ENCODE data around the gene FBXL19. TPM values are rescaled to one million over a fixed set of nuclear protein-coding genes. Genes with fewer than 3 reads are reported as not detected.

The FBXL19 gene
- total and polyA plus RNA-seq, 2 of the 13 experiments (the other 11 are each of a cell fraction or from before 2014, with no cell fraction given) = 6.0 to 13.7 TPM

DNA sequence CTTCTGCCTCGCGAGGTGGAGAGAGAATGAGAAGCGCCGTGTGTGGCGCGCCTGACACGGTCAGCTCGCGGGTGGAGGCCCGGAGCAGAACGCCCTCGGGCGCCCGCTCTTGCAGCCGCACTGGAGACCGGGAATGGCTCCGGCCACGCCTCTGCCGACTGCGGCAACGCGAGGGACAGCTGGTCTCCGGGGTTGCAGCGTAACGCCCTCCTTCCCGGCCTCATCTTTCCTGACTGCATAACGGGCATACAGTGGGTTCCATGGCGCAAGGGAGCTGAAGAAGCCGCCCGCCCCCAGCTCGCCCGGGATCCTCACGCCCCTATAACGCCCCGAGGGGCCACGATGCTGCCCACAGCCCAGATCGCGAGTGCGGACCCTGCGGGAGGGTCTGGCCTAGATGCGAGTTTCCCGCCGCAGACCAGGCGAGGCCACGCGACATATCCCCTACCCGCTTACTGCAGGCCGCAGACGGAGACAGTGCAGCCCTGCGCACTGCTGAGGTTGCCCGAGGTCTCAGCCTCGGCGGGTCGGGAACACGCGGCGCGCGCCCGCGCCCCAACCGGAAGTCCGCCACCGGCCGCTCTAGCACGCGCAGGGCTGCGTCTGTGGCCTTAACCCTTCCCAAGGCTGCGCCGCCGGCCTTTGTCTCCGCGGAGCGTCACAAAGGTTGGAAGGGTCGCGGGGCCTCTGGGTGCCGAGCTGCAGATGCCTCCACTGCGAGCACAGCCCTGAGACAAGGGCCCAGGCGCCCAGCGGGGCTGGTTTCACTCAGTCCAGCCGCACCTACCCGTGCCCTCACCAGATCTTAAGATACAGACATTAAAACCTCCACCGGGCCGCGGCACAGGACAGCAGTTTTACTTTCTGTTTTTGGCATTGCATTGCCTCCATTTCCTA is 48.3 kb upstream of the FBXL19 start (continued):
- TF ChIP-seq KLF16 (CRISPR knock-in tag; IDR thresholded peaks at IDR 0.05) = peak in 1 of 2 experiments; percentile 98; a peak in 2 of 4 replicates
- TF ChIP-seq ZNF768 (CRISPR knock-in tag; IDR thresholded peaks at IDR 0.05) = peak; percentile 85
- TF ChIP-seq AHR (CRISPR knock-in tag; IDR thresholded peaks at IDR 0.05) = peak; percentile 94
- TF ChIP-seq, protein P1, sequence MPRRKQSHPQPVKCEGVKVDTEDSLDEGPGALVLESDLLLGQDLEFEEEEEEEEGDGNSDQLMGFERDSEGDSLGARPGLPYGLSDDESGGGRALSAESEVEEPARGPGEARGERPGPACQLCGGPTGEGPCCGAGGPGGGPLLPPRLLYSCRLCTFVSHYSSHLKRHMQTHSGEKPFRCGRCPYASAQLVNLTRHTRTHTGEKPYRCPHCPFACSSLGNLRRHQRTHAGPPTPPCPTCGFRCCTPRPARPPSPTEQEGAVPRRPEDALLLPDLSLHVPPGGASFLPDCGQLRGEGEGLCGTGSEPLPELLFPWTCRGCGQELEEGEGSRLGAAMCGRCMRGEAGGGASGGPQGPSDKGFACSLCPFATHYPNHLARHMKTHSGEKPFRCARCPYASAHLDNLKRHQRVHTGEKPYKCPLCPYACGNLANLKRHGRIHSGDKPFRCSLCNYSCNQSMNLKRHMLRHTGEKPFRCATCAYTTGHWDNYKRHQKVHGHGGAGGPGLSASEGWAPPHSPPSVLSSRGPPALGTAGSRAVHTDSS (CRISPR knock-in tag; conservative IDR thresholded peaks at IDR 0.05) = 0 out of 2 replicates have a peak, but pooled peaks have one; percentile 54
- peak; percentile 99 for TF ChIP-seq ZNF564 (CRISPR knock-in tag; IDR thresholded peaks at IDR 0.05)
- peak; percentile 96 for TF ChIP-seq SP4 (CRISPR knock-in tag; IDR thresholded peaks at IDR 0.05)
- TF ChIP-seq MAF1 (CRISPR knock-in tag; IDR thresholded peaks at IDR 0.05; ENCODE audit: borderline replicate concordance) = peak; percentile 96; the same call in 1 of the 2 replicates
- TF ChIP-seq, protein P2, sequence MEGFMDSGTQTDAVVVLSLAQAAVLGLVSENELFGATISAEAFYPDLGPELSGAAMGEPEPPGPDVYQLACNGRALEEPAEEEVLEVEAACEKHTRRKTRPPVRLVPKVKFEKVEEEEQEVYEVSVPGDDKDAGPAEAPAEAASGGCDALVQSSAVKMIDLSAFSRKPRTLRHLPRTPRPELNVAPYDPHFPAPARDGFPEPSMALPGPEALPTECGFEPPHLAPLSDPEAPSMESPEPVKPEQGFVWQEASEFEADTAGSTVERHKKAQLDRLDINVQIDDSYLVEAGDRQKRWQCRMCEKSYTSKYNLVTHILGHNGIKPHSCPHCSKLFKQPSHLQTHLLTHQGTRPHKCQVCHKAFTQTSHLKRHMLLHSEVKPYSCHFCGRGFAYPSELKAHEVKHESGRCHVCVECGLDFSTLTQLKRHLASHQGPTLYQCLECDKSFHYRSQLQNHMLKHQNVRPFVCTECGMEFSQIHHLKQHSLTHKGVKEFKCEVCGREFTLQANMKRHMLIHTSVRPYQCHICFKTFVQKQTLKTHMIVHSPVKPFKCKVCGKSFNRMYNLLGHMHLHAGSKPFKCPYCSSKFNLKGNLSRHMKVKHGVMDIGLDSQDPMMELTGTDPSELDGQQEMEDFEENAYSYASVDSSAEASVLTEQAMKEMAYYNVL (CRISPR knock-in tag; IDR thresholded peaks at IDR 0.05; ENCODE audit: borderline replicate concordance) = peak; percentile 94
- TF ChIP-seq, protein P3, sequence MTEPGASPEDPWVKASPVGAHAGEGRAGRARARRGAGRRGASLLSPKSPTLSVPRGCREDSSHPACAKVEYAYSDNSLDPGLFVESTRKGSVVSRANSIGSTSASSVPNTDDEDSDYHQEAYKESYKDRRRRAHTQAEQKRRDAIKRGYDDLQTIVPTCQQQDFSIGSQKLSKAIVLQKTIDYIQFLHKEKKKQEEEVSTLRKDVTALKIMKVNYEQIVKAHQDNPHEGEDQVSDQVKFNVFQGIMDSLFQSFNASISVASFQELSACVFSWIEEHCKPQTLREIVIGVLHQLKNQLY (CRISPR knock-in tag; IDR thresholded peaks at IDR 0.05) = peak; percentile 83; the same call in 1 of the 2 replicates
- no peak for TF ChIP-seq MBD4 (IDR thresholded peaks at IDR 0.05; ENCODE audit: borderline replicate concordance, low read length)
- TF ChIP-seq HHEX (CRISPR knock-in tag; IDR thresholded peaks at IDR 0.05) = no peak
- TF ChIP-seq, protein P4, sequence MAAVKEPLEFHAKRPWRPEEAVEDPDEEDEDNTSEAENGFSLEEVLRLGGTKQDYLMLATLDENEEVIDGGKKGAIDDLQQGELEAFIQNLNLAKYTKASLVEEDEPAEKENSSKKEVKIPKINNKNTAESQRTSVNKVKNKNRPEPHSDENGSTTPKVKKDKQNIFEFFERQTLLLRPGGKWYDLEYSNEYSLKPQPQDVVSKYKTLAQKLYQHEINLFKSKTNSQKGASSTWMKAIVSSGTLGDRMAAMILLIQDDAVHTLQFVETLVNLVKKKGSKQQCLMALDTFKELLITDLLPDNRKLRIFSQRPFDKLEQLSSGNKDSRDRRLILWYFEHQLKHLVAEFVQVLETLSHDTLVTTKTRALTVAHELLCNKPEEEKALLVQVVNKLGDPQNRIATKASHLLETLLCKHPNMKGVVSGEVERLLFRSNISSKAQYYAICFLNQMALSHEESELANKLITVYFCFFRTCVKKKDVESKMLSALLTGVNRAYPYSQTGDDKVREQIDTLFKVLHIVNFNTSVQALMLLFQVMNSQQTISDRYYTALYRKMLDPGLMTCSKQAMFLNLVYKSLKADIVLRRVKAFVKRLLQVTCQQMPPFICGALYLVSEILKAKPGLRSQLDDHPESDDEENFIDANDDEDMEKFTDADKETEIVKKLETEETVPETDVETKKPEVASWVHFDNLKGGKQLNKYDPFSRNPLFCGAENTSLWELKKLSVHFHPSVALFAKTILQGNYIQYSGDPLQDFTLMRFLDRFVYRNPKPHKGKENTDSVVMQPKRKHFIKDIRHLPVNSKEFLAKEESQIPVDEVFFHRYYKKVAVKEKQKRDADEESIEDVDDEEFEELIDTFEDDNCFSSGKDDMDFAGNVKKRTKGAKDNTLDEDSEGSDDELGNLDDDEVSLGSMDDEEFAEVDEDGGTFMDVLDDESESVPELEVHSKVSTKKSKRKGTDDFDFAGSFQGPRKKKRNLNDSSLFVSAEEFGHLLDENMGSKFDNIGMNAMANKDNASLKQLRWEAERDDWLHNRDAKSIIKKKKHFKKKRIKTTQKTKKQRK (IDR thresholded peaks at IDR 0.05; ENCODE audit: low read length) = no peak
- no peak for TF ChIP-seq EZH2 (conservative IDR thresholded peaks at IDR 0.05; ENCODE audit: low read depth, low read length)
- TF ChIP-seq NFYC (CRISPR knock-in tag; IDR thresholded peaks at IDR 0.05) = peak; percentile 65
- no peak; the same call in 1 of the 2 replicates for TF ChIP-seq ZNF816 (CRISPR knock-in tag; IDR thresholded peaks at IDR 0.05; ENCODE audit: borderline replicate concordance)
- TF ChIP-seq RNF2 (conservative IDR thresholded peaks at IDR 0.05; ENCODE audit: low read depth) = peak; percentile 92
- TF ChIP-seq, protein P5, sequence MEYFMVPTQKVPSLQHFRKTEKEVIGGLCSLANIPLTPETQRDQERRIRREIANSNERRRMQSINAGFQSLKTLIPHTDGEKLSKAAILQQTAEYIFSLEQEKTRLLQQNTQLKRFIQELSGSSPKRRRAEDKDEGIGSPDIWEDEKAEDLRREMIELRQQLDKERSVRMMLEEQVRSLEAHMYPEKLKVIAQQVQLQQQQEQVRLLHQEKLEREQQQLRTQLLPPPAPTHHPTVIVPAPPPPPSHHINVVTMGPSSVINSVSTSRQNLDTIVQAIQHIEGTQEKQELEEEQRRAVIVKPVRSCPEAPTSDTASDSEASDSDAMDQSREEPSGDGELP (IDR thresholded peaks at IDR 0.05; ENCODE audit: borderline replicate concordance, low read depth) = peak; percentile 74; the same call in 1 of the 2 replicates
- TF ChIP-seq, protein P6, sequence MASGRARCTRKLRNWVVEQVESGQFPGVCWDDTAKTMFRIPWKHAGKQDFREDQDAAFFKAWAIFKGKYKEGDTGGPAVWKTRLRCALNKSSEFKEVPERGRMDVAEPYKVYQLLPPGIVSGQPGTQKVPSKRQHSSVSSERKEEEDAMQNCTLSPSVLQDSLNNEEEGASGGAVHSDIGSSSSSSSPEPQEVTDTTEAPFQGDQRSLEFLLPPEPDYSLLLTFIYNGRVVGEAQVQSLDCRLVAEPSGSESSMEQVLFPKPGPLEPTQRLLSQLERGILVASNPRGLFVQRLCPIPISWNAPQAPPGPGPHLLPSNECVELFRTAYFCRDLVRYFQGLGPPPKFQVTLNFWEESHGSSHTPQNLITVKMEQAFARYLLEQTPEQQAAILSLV (CRISPR knock-in tag; IDR thresholded peaks at IDR 0.05; ENCODE audit: borderline replicate concordance) = peak; percentile 99
- peak; percentile 97 for TF ChIP-seq ZNF614 (CRISPR knock-in tag; IDR thresholded peaks at IDR 0.05; ENCODE audit: borderline replicate concordance)

Measured in HepG2 (cell line).